Stomach (tissue), 9 donors: Measurements from ENCODE around the gene MYH16. TPM values are rescaled to one million over a fixed set of nuclear protein-coding genes. Genes with fewer than 3 reads are reported as not detected.
"Not testable (repeated sequence)": the region's sequence is repeated elsewhere in the genome, so short reads cannot be mapped to it uniquely, and the experiment has no call there.

Experiments
- DNase-seq, 2 donors: peaks; one replicate each; pipeline versions ENCODE4 v3.0.0 to v3.0.0-alpha.2; 2013 to 2019
- H3K27ac ChIP-seq, 5 donors: fragments of 200-600 bp in 4 of 5; sonication (generic) in 4 of 5; one replicate each; pipeline ENCODE4 v1.5.1; 2013 to 2019; ENCODE audit warnings: mild to moderate bottlenecking in 1 of 5, moderate library complexity in 1 of 5
- H3K27me3 ChIP-seq, 3 donors: fragments of 200-600 bp; sonication (generic); one replicate each; pipeline ENCODE4 v1.5.1; 2017 to 2019; ENCODE audit warnings: mixed run types in 1 of 3
- H3K36me3 ChIP-seq, 4 donors: fragments of 200-600 bp; sonication (generic); 1 replicate in 3 of 4; 2 replicates in 1 of 4; pipeline ENCODE4 v1.5.1; 2016 to 2019
- H3K4me1 ChIP-seq, 4 donors: fragments of 200-600 bp; sonication (generic); one replicate each; pipeline ENCODE4 v1.5.1; 2016 to 2019
- H3K4me3 ChIP-seq, 4 donors: fragments of 200-600 bp; sonication (generic) in 3 of 4; one replicate each; pipeline ENCODE4 v1.5.1; 2016 to 2019; ENCODE audit warnings: mild to moderate bottlenecking in 1 of 4
- H3K9me3 ChIP-seq, 4 donors: fragments of 200-600 bp; sonication (generic); one replicate each; pipeline ENCODE4 v1.5.1; 2016 to 2019
- CTCF ChIP-seq, 7 experiments: fragments of 450-650 bp in 4 of 7; fragments of 200-600 bp in 3 of 7; sonication (generic) in 3 of 7; IDR thresholded peaks; one replicate each; pipeline ENCODE4 v1.5.1; 2016 to 2019; ENCODE audit warnings: antibody characterized with exemption in 7 of 7, control low read depth in 2 of 7, mild to moderate bottlenecking in 1 of 7
- EP300 ChIP-seq: sonication (generic); formaldehyde crosslinking; IDR thresholded peaks from one replicate; pipeline ENCODE4 v1.6.1; 2017; ENCODE audit warnings: antibody characterized with exemption
- POLR2A ChIP-seq, 4 donors: fragments of 450-650 bp; IDR thresholded peaks; one replicate each; pipeline ENCODE4 v1.6.1; 2016; ENCODE audit warnings: antibody characterized with exemption in 4 of 4, control low read depth in 2 of 4, mild to moderate bottlenecking in 1 of 4, moderate library complexity in 1 of 4
- POLR2AphosphoS5 ChIP-seq, 3 donors: sonication (generic); formaldehyde crosslinking; IDR thresholded peaks; one replicate each; pipeline ENCODE4 v1.6.1; 2016; ENCODE audit warnings: antibody characterized with exemption in 3 of 3
- WGBS, 5 donors: extraction: QIAGEN DNeasy Blood & Tissue Kit in 3 of 5; methylation state at CpG; one replicate each; pipeline versions ENCODE4 v1.1.5 to v1.1.7; 2013 to 2018; 5-methylcytosine and 5-hydroxymethylcytosine counted together
- intact Hi-C: fragments of 100-400 bp; cut with DNase I; formaldehyde crosslinking; loops from one replicate; pipeline ENCODE4 v1.15.1; 2023; ENCODE audit warnings: low total_unique reads
- polyA plus RNA-seq, 3 donors: library from polyadenylated mRNA; stranded (reverse); fragments of 200-250 nt; gene quantifications; one replicate each; pipeline ENCODE4 v1.2.3, GENCODE V29; 2013
- total RNA-seq, 5 donors: library from RNA; depleted of rRNA; stranded (reverse); fragments of >200 nt; gene quantifications; one replicate each; pipeline versions ENCODE4 v1.1.0 to v1.2.3, GENCODE V29; 2014 to 2016
- donor health status: healthy with polysubstance abuse.
- donor health status: Bipolar disorder and iron deficiency.
- donor health status: healthy.

The MYH16 gene
- total and polyA plus RNA-seq, 8 donors: 0.05 to 0.37 TPM; not detected in 6

GRCh38 chr7:99330314-99330961 is 57.8 kb downstream of the MYH16 start:
- peaks cover 36 to 57% (median 50%) of the 10 kb centered on the region in 4 donors for H3K4me1 ChIP-seq
- H3K27me3 ChIP-seq, H3K9me3 ChIP-seq, H3K4me3 ChIP-seq, intact Hi-C loops: not testable (repeated sequence)
- H3K27ac ChIP-seq: peak overlapping the region; percentile 66 to 88 (median 79)
- peak in 1 of 2 donors; percentile 87 for DNase-seq
- WGBS, 5 donors: 48 to 66% (median 54%) methylated on average over 8 of the region's 8 CpGs
- peaks cover 24 to 31% (median 28%) of the 10 kb centered on the region in 4 donors for H3K36me3 ChIP-seq
- TF ChIP-seq POLR2AphosphoS5 (IDR thresholded peaks at IDR 0.05): peak in 2 of 3 donors; percentile 59 to 87

- Histone ChIP-seq H3K4me1 (peaks cover 36 to 57% (median 50%) of the 10 kb centered on the region in 4 donors), H3K27ac (peak overlapping the region; percentile 66 to 90 (median 79)), H3K27me3 (no peaks in the 10 kb centered on the region), H3K9me3 (no peaks in the 10 kb centered on the region), H3K4me3 (no peak overlapping the region), H3K36me3 (peaks cover 26 to 37% (median 34%) of the 10 kb centered on the region in 4 donors)
- 72 to 84% (median 79%) methylated on average over 1 to 2 of the region's 2 CpGs for WGBS, 5 donors
- TF ChIP-seq POLR2A (IDR thresholded peaks at IDR 0.05): no peak
- no peak for TF ChIP-seq POLR2AphosphoS5 (IDR thresholded peaks at IDR 0.05)
- TF ChIP-seq CTCF (IDR thresholded peaks at IDR 0.05): no peak
- no peak for TF ChIP-seq EP300
- DNase-seq: no peak
- intact Hi-C loops: no loop called here
Observed at GRCh38 chr7:99331002-99331401, 58.4 kb downstream of the MYH16 start.

- no peak for DNase-seq
- H3K27ac ChIP-seq: no peak overlapping the region
- no peak for TF ChIP-seq CTCF (IDR thresholded peaks at IDR 0.05)
- no peak for TF ChIP-seq EP300
- TF ChIP-seq POLR2AphosphoS5 (IDR thresholded peaks at IDR 0.05): no peak
- TF ChIP-seq POLR2A (IDR thresholded peaks at IDR 0.05): no peak
- intact Hi-C loops: no loop called here
- H3K9me3 ChIP-seq: no peaks in the 10 kb centered on the region
- no peaks in the 10 kb centered on the region for H3K4me1 ChIP-seq
- no peak overlapping the region for H3K4me3 ChIP-seq
- H3K27me3 ChIP-seq: no peaks in the 10 kb centered on the region
- 94 to 99% (median 97%) methylated on average over 3 of the region's 3 CpGs for WGBS, 5 donors
- peaks cover 72 to 100% (median 99%) of the 10 kb centered on the region in 4 donors for H3K36me3 ChIP-seq
Observed at GRCh38 chr7:99339595-99339994, 67.0 kb downstream of the MYH16 start.

- intact Hi-C loops: no loop called here
- no peaks in the 10 kb centered on the region for H3K4me1 ChIP-seq
- 89 to 99% (median 92%) methylated on average over 3 of the region's 3 CpGs for WGBS, 5 donors
- H3K4me3 ChIP-seq: no peak overlapping the region
- peaks cover 65 to 99% (median 99%) of the 10 kb centered on the region in 4 donors for H3K36me3 ChIP-seq
- H3K9me3 ChIP-seq: no peaks in the 10 kb centered on the region
- no peaks in the 10 kb centered on the region for H3K27me3 ChIP-seq
- no peak for DNase-seq
- TF ChIP-seq POLR2AphosphoS5 (IDR thresholded peaks at IDR 0.05): no peak
- TF ChIP-seq EP300: no peak
- no peak for TF ChIP-seq POLR2A (IDR thresholded peaks at IDR 0.05)
- TF ChIP-seq CTCF (IDR thresholded peaks at IDR 0.05): no peak
- H3K27ac ChIP-seq: no peak overlapping the region
Observed at GRCh38 chr7:99340659-99341058, 68.0 kb downstream of the MYH16 start.

- no peaks in the 10 kb centered on the region for H3K9me3 ChIP-seq
- intact Hi-C loops: no loop called here
- no peaks in the 10 kb centered on the region for H3K27me3 ChIP-seq
- H3K36me3 ChIP-seq: peaks cover 62 to 99% (median 98%) of the 10 kb centered on the region in 4 donors
- H3K27ac ChIP-seq: no peak overlapping the region
- 92 to 95% (median 94%) methylated on average over 13 of the region's 13 CpGs for WGBS, 5 donors
- DNase-seq: no peak
- TF ChIP-seq CTCF (IDR thresholded peaks at IDR 0.05) (no peak), POLR2AphosphoS5 (IDR thresholded peaks at IDR 0.05) (no peak), POLR2A (IDR thresholded peaks at IDR 0.05) (no peak), EP300 (no peak)
- H3K4me3 ChIP-seq: no peak overlapping the region
- H3K4me1 ChIP-seq: no peaks in the 10 kb centered on the region
Observed at GRCh38 chr7:99344061-99344647, 71.5 kb downstream of the MYH16 start.

GRCh38 chr7:99350641-99351040 is 78.0 kb downstream of the MYH16 start:
- intact Hi-C loops, H3K9me3 ChIP-seq, H3K27ac ChIP-seq, H3K4me3 ChIP-seq, H3K4me1 ChIP-seq, H3K27me3 ChIP-seq: not testable (repeated sequence)
- H3K36me3 ChIP-seq: peaks cover 77 to 100% (median 100%) of the 10 kb centered on the region in 4 donors
- DNase-seq: peak in 1 of 2 donors; percentile 18
- 85 to 100% (median 98%) methylated on average over 3 of the region's 3 CpGs for WGBS, 5 donors
